ENCODE results near the gene CCM2.
"Not testable (repeated sequence)": the region's sequence is repeated elsewhere in the genome, so short reads cannot be mapped to it uniquely, and the experiment has no call there.

CCM2 gene

GRCh38 chr7:45003789-45004188 is 3.8 kb downstream of the CCM2 start:
- DNase-seq: no peak

GRCh38 chr7:45007106-45007505 is 7.1 kb downstream of the CCM2 start:
- no peak for DNase-seq

GRCh38 chr7:45007571-45008328 is 7.7 kb downstream of the CCM2 start:
- no peak for DNase-seq

GRCh38 chr7:45013465-45013967 is 13.5 kb downstream of the CCM2 start:
- no peak for DNase-seq

GRCh38 chr7:45015313-45015712 is 15.3 kb downstream of the CCM2 start:
- no peak for DNase-seq

GRCh38 chr7:45017253-45017652 is 17.3 kb downstream of the CCM2 start:
- no peak for DNase-seq

GRCh38 chr7:45020915-45021314 is 20.9 kb downstream of the CCM2 start:
- DNase-seq: no peak

- DNase-seq: peak; percentile 65
Observed at GRCh38 chr7:45021604-45022296, 21.7 kb downstream of the CCM2 start.

GRCh38 chr7:45024126-45024744 is 24.2 kb downstream of the CCM2 start:
- no peak for DNase-seq

GRCh38 chr7:45025473-45025872 is 25.5 kb downstream of the CCM2 start:
- not testable (repeated sequence) for DNase-seq

- no peak for DNase-seq
Observed at GRCh38 chr7:45026013-45026412, 26.0 kb downstream of the CCM2 start.

- no peak for DNase-seq
Observed at GRCh38 chr7:45026984-45027773, 27.2 kb downstream of the CCM2 start.

GRCh38 chr7:45027774-45028114 is 27.7 kb downstream of the CCM2 start:
- DNase-seq: no peak

GRCh38 chr7:45028138-45028919 is 28.3 kb downstream of the CCM2 start:
- DNase-seq: no peak

GRCh38 chr7:45028920-45029344 is 28.9 kb downstream of the CCM2 start:
- DNase-seq: no peak

GRCh38 chr7:45031829-45032228 is 31.8 kb downstream of the CCM2 start:
- peak; percentile 88 for DNase-seq

- no peak for DNase-seq
Observed at GRCh38 chr7:45032421-45032820, 32.4 kb downstream of the CCM2 start.

GRCh38 chr7:45033261-45033930 is 33.4 kb downstream of the CCM2 start:
- DNase-seq: no peak

- peak; percentile 65 for DNase-seq
Observed at GRCh38 chr7:45033931-45034290, 33.9 kb downstream of the CCM2 start.

GRCh38 chr7:45034710-45035109 is 34.7 kb downstream of the CCM2 start:
- not testable (repeated sequence) for DNase-seq

- no peak for DNase-seq
Observed at GRCh38 chr7:45035371-45035770, 35.4 kb downstream of the CCM2 start.

GRCh38 chr7:45035893-45036292 is 35.9 kb downstream of the CCM2 start:
- peak; percentile 25 for DNase-seq

All from NCI-H69 (cell line).